HFFc6 (cell line): ENCODE data around the gene CDK11B. TPM values are rescaled to one million over a fixed set of nuclear protein-coding genes. Genes with fewer than 3 reads are reported as not detected.

ENCODE experiments used
- DNase-seq: peaks from one replicate; pipeline ENCODE4 v3.0.0-alpha.2; 2018
- H3K27ac Mint-ChIP-seq: 2 replicates; pipeline ENCODE4 v1.8.0; 2020; ENCODE audit warnings: mild to moderate bottlenecking, mixed read lengths
- H3K27me3 Mint-ChIP-seq: 2 replicates; pipeline ENCODE4 v1.8.0; 2021; ENCODE audit warnings: mild to moderate bottlenecking, moderate library complexity, mixed read lengths; ENCODE audit not compliant: insufficient read depth
- H3K36me3 Mint-ChIP-seq: 2 replicates; pipeline ENCODE4 v1.8.0; 2021; ENCODE audit warnings: low read depth, mixed read lengths
- H3K4me1 Mint-ChIP-seq: 2 replicates; pipeline ENCODE4 v1.8.0; 2020; ENCODE audit warnings: low read depth, mixed read lengths
- H3K4me3 Mint-ChIP-seq: 2 replicates; pipeline ENCODE4 v1.8.0; 2020; ENCODE audit warnings: mild to moderate bottlenecking, moderate library complexity, mixed read lengths
- H3K9me3 Mint-ChIP-seq: 2 replicates; pipeline ENCODE4 v1.8.0; 2020; ENCODE audit warnings: mild to moderate bottlenecking, mixed read lengths
- CTCF ChIP-seq: fragments of 200-600 bp; sonication (generic); IDR thresholded peaks from 2 replicates; pipeline ENCODE4 v1.5.0; 2021; ENCODE audit warnings: antibody characterized with exemption, mild to moderate bottlenecking
- total RNA-seq, 6 experiments: library from RNA; stranded (reverse); fragmentation: NEBNext Ultra II Directional; extraction: Animal tissue kit (Norgen Biotek cat#: 25700); gene quantifications; 2 replicates in 1 of 6; 3 replicates in 5 of 6; pipeline ENCODE4 v1.2.3, GENCODE V29; 2021

CDK11B gene
- total RNA-seq, 6 experiments from 2014 or later: 21.6 to 27.5 (median 24.8) TPM

GRCh38 chr1:1631782-1632420 is 26.9 kb downstream of the CDK11B start, which contains the start of gene MMP23B:
Gene MMP23B (plus strand): TSS chr1:1632173. CDS start chr1:1632219, 46 bp downstream.
- no peak within 1 kb of the TSS for H3K27ac Mint-ChIP-seq
- no peak for TF ChIP-seq CTCF
- no peak within 1 kb of the TSS for H3K4me3 Mint-ChIP-seq
- no peaks in the 10 kb centered on the region for H3K9me3 Mint-ChIP-seq
- peaks cover 1% of the 10 kb centered on the region; the same call in 1 of the 2 replicates for H3K27me3 Mint-ChIP-seq
- no peak for DNase-seq
- H3K4me1 Mint-ChIP-seq: no peaks in the 10 kb centered on the region
- H3K36me3 Mint-ChIP-seq: no peaks in the 10 kb centered on the region

GRCh38 chr1:1630965-1631781 is 27.6 kb downstream of the CDK11B start:
- DNase-seq: no peak
- Mint-ChIP-seq H3K4me1 (no peaks in the 10 kb centered on the region), H3K4me3 (no peak overlapping the region), H3K27ac (no peak overlapping the region), H3K9me3 (no peaks in the 10 kb centered on the region), H3K36me3 (no peaks in the 10 kb centered on the region), H3K27me3 (peaks cover 1% of the 10 kb centered on the region; the same call in 1 of the 2 replicates)
- no peak for TF ChIP-seq CTCF

- no peaks in the 10 kb centered on the region for H3K9me3 Mint-ChIP-seq
- no peak for DNase-seq
Measured at GRCh38 chr1:1630191-1630964, 28.4 kb downstream of the CDK11B start.

GRCh38 chr1:1629430-1630190 is 29.2 kb downstream of the CDK11B start:
- DNase-seq: no peak
- Mint-ChIP-seq H3K27ac (no peak overlapping the region), H3K9me3 (no peaks in the 10 kb centered on the region), H3K27me3 (peaks cover 1% of the 10 kb centered on the region; the same call in 1 of the 2 replicates), H3K4me3 (no peak overlapping the region), H3K4me1 (no peaks in the 10 kb centered on the region), H3K36me3 (no peaks in the 10 kb centered on the region)
- TF ChIP-seq CTCF: no peak

More at GRCh38 chr1:1630191-1630964, 28.4 kb downstream of the CDK11B start:
- Mint-ChIP-seq H3K4me3 (no peak overlapping the region), H3K36me3 (no peaks in the 10 kb centered on the region), H3K4me1 (no peaks in the 10 kb centered on the region), H3K27ac (no peak overlapping the region), H3K27me3 (peaks cover 1% of the 10 kb centered on the region; the same call in 1 of the 2 replicates)
- TF ChIP-seq CTCF: no peak
